ENCODE measurements around the gene JARID2.

DNA sequence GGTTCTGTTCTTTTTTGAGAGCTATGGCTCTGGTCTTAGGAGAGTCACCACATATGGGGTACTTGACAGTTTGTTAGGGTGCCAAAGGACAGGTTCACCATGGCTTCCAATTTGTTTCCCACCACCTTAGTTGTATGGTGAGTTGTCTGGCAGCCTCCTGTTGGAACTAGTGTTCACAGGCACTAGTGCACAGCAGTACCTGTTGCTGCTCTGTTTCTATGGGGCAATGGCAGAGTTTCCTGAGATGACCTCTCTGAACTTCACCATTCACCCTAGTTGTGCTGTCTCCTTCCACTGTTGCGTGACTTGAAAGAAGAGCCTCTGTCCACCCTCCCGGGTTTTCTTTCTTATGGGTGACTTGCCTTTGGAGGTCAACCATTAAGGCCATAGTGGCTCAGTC lies 129.1 kb downstream of the JARID2 start:
- TF ChIP-seq CTCF (IDR thresholded peaks at IDR 0.05) (no peak), POLR2A (IDR thresholded peaks at IDR 0.05) (no peak), POLR2AphosphoS5 (IDR thresholded peaks at IDR 0.05) (no peak)

Measured in sigmoid colon (tissue), 4 donors.